GM12878 (cell line): ENCODE data around the gene CADPS. TPM values are rescaled to one million over a fixed set of nuclear protein-coding genes. Genes with fewer than 3 reads are reported as not detected.

Experiments used
- ATAC-seq: fragments of 200-7000 bp; cut with Tn5 transposase; 3 replicates; pipeline ENCODE4 v1.9.1; 2020; ENCODE audit warnings: mild to moderate bottlenecking, moderate library complexity
- BruUV-seq: library from RNA; stranded (reverse); fragments of 400-500 nt; replicated peaks from 2 replicates; lab custom pipeline; 2021; lab: Mats Ljungman, UMichigan
- CTCF ChIA-PET: fragments of 300-600 bp; sonication (Branson Sonifier 250); formaldehyde crosslinking; extraction: SDS; loops from one replicate; lab custom pipeline; 2021; ENCODE audit warnings: inconsistent platforms; lab: Yijun Ruan, JAX
- POLR2A ChIA-PET: fragments of 350-600 bp; formaldehyde crosslinking; extraction: SDS; loops from one replicate; lab custom pipeline; 2021; ENCODE audit warnings: inconsistent platforms; lab: Charles Lee
- RAD21 ChIA-PET: fragments of 300-600 bp; sonication (Branson Sonifier 250); formaldehyde crosslinking; loops from one replicate; lab custom pipeline; 2023; ENCODE audit warnings: antibody characterized with exemption; ENCODE audit not compliant: unreplicated experiment; lab: Charles Lee
- SMC1A ChIA-PET: fragments of 300-600 bp; sonication (Branson Sonifier 250); formaldehyde crosslinking; loops from one replicate; lab custom pipeline; 2023; ENCODE audit not compliant: unreplicated experiment, uncharacterized antibody; lab: Charles Lee
- DNase-seq: peaks from one replicate; pipeline ENCODE4 v3.0.0-alpha.2; 2011; ENCODE audit warnings: low read depth, low spot score
- FAIRE-seq: peaks from 3 replicates; lab custom pipeline; 2011; peaks lifted over from hg19 to GRCh38; lab: Jason Lieb, UNC
- H2AFZ ChIP-seq: 2 replicates; pipeline ENCODE4 v1.6.0; 2011; ENCODE audit warnings: low read depth, low read length, control low read depth; ENCODE audit not compliant: control insufficient read depth
- H3K27ac ChIP-seq: 2 replicates; pipeline ENCODE4 v1.5.1; 2011; ENCODE audit warnings: control low read depth; ENCODE audit not compliant: control insufficient read depth, insufficient read depth
- H3K27me3 ChIP-seq, 2 experiments: replicated peaks in 1 of 2; 2 replicates each; pipeline versions ENCODE4 v1.6.0 to v1.6.1; 2011; ENCODE audit warnings: low read length in 1 of 2; ENCODE audit not compliant: control insufficient read depth in 2 of 2, insufficient read depth in 2 of 2
- H3K36me3 ChIP-seq, 2 experiments: 2 replicates each; pipeline ENCODE4 v1.5.1; 2011; ENCODE audit warnings: low read length in 1 of 2; ENCODE audit not compliant: control insufficient read depth in 2 of 2, insufficient read depth in 2 of 2
- H3K4me1 ChIP-seq: 2 replicates; pipeline ENCODE4 v1.6.1; 2011; ENCODE audit warnings: mild to moderate bottlenecking, low read length, moderate library complexity, mixed read lengths; ENCODE audit not compliant: control insufficient read depth, insufficient read depth
- H3K4me2 ChIP-seq: 2 replicates; pipeline ENCODE4 v1.6.0; 2011; ENCODE audit warnings: control low read depth; ENCODE audit not compliant: control insufficient read depth, insufficient read depth
- H3K4me3 ChIP-seq: fragments of 200-600 bp; sonication (generic); 2 replicates; pipeline ENCODE4 v1.5.1; 2016
- H3K79me2 ChIP-seq: 2 replicates; pipeline ENCODE4 v1.6.0; 2011; ENCODE audit warnings: low read length; ENCODE audit not compliant: control insufficient read depth, insufficient read depth
- H3K9ac ChIP-seq: 2 replicates; pipeline ENCODE4 v1.8.0; 2011; ENCODE audit warnings: low read length, control low read depth, mixed read lengths; ENCODE audit not compliant: control insufficient read depth, insufficient read depth
- H3K9me3 ChIP-seq: replicated peaks from 3 replicates; pipeline ENCODE4 v1.5.1; 2011; ENCODE audit warnings: mild to moderate bottlenecking, low read length; ENCODE audit not compliant: control insufficient read depth, insufficient read depth
- H4K20me1 ChIP-seq: 2 replicates; pipeline ENCODE4 v1.6.0; 2011; ENCODE audit not compliant: control insufficient read depth, insufficient read depth
- BHLHE40 ChIP-seq, 2 experiments: fragments of 450-650 bp in 1 of 2; IDR thresholded peaks; 2 replicates each; pipeline ENCODE4 v1.6.1; 2011 to 2017; ENCODE audit warnings: low read depth in 2 of 2, borderline replicate concordance in 1 of 2, improper control_type of control experiment in 1 of 2, low read length in 1 of 2, mild to moderate bottlenecking in 1 of 2
- MLLT1 ChIP-seq: fragments of 450-650 bp; IDR thresholded peaks from 2 replicates; pipeline ENCODE4 v1.6.1; 2016; ENCODE audit warnings: mild to moderate bottlenecking
- MYC ChIP-seq: IDR thresholded peaks from 2 replicates; pipeline ENCODE4 v1.6.1; 2011; ENCODE audit warnings: mild to moderate bottlenecking, low read length, moderate library complexity, inconsistent platforms; ENCODE audit not compliant: insufficient read depth, insufficient replicate concordance, insufficient read length, severe bottlenecking
- NFXL1 ChIP-seq: fragments of 450-650 bp; IDR thresholded peaks from 2 replicates; pipeline ENCODE4 v1.6.1; 2017; ENCODE audit warnings: antibody characterized with exemption, mild to moderate bottlenecking, borderline replicate concordance
- SIX5 ChIP-seq: IDR thresholded peaks from 2 replicates; pipeline ENCODE4 v1.6.1; 2011; ENCODE audit warnings: mild to moderate bottlenecking, low read depth, low read length, moderate library complexity; ENCODE audit not compliant: severe bottlenecking
- SREBF1 ChIP-seq: IDR thresholded peaks from 2 replicates; pipeline ENCODE4 v1.6.1; 2012; ENCODE audit warnings: mild to moderate bottlenecking, low read length
- WGBS: methylation state at CpG from one replicate; pipeline ENCODE4 v1.1.6; 2016; ENCODE audit warnings: low lambda C conversion rate; ENCODE audit not compliant: insufficient replicate concordance, insufficient coverage; ENCODE audit errors: missing lambda C conversion rate; 5-methylcytosine and 5-hydroxymethylcytosine counted together
- in situ Hi-C: fragments of 300-500 bp; cut with MboI; formaldehyde crosslinking; loops from 9 replicates; pipeline ENCODE4 v1.14.3; 2018; ENCODE audit warnings: mixed read lengths
- intact Hi-C: fragments of 100-400 bp; cut with micrococcal nuclease; formaldehyde crosslinking; loops from one replicate; pipeline ENCODE4 v1.14.2; 2022; ENCODE audit not compliant: unreplicated experiment
- polyA plus RNA-seq, 11 experiments: library from polyadenylated mRNA; depleted of rRNA in 4 of 11; unstranded in 6 of 11; stranded (reverse) in 5 of 11; fragments of >200 nt; fragmentation: Nextera tagmentation in 4 of 11; fragmentation: Illumina TruSeq in 1 of 11; extraction: Ambion mirVana in 4 of 11; extraction: Trizol in 1 of 11; gene quantifications; 1 replicate in 1 of 11; 2 replicates in 10 of 11; pipeline versions ENCODE4 v1.2.1 to v1.2.3, GENCODE V29; 2011 to 2016; ENCODE audit warnings: inconsistent platforms in 2 of 11, missing spikeins in 2 of 11, low read depth in 1 of 11
- total RNA-seq, 4 experiments: library from RNA; depleted of rRNA in 3 of 4; stranded (reverse); fragments of >200 nt in 3 of 4; fragmentation: Illumina TruSeq in 1 of 4; extraction: Trizol in 1 of 4; gene quantifications; 2 replicates each; pipeline versions ENCODE4 v1.2.1 to v1.2.3, GENCODE V29; 2013 to 2021
- TF ChIP-seq, protein P1 (sequence below): IDR thresholded peaks from 2 replicates; pipeline ENCODE4 v1.6.1; 2012; ENCODE audit warnings: low read depth, low read length, improper control_type of control experiment

CADPS gene
- total and polyA plus RNA-seq, 10 of the 15 experiments (the other 5 are each of a cell fraction or from before 2014, with no cell fraction given), result 0.20 TPM; not detected in 9

DNA sequence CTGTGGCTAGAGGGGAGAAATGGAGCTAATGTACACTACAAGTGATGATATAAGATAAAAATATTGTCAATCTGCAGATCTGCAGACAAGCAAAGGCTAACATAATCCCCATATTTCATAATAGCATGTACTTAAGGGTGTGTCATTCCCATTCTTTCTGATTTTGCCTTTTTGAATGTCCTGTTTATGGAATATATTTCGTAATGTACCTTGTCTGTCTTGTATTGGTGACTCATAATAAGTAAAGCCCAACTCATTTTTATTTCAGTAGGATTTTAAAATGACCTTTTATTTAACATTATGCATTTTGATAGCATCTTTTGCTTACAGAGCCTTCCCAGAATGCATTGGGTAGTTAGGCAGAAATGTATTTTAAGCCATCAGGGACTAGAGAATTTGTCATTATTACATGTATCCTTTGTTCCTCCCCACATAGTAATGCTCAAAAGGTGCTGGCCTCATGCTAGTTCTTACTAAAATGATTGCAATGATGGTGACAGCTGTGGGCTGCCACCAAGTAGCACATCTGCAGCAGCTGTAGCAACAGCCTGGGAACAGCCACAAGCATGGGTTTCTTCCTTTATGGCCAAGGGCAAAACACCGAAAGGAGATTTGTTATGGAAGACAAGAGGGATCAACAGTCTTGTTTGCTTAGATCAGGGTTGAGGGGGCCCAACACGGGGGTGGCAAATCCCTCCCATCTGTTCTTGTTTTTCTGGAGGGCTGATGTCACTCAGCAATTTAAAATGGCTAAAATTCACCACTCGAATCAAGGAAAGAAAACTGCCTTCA, 188.5 kb downstream of the CADPS start (continued):
- TF ChIP-seq, protein P1, sequence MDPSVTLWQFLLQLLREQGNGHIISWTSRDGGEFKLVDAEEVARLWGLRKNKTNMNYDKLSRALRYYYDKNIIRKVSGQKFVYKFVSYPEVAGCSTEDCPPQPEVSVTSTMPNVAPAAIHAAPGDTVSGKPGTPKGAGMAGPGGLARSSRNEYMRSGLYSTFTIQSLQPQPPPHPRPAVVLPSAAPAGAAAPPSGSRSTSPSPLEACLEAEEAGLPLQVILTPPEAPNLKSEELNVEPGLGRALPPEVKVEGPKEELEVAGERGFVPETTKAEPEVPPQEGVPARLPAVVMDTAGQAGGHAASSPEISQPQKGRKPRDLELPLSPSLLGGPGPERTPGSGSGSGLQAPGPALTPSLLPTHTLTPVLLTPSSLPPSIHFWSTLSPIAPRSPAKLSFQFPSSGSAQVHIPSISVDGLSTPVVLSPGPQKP, result no peak
- TF ChIP-seq SIX5, result no peak
- TF ChIP-seq MLLT1, result no peak

GRCh38 chr3:62682826-62683225, 192.4 kb downstream of the CADPS start:
- FAIRE-seq (no peak), ATAC-seq (no peak), DNase-seq (no peak)
- Histone ChIP-seq H3K27me3 (no peaks in the 10 kb centered on the region), H2AFZ (no peak overlapping the region), H3K9me3 (no peaks in the 10 kb centered on the region), H3K4me1 (no peaks in the 10 kb centered on the region), H4K20me1 (no peaks in the 10 kb centered on the region), H3K79me2 (no peaks in the 10 kb centered on the region), H3K27ac (no peak overlapping the region), H3K4me2 (no peak overlapping the region), H3K4me3 (no peak overlapping the region), H3K9ac (no peak overlapping the region), H3K36me3 (no peaks in the 10 kb centered on the region)
- ChIA-PET RAD21 (no interaction called here), POLR2A (no interaction called here), CTCF (no interaction called here), SMC1A (interaction anchor here (0.6 kb wide), 1 partner anchor 14 kb away, joined by 3 read pairs; no protein-coding TSS in a partner anchor)
- intact Hi-C loops, result no loop called here
- 71% methylated on average over 2 of the region's 2 CpGs for WGBS
- TF ChIP-seq SREBF1 (no peak), MYC (no peak), BHLHE40 (IDR thresholded peaks at IDR 0.05; ENCODE audit: borderline replicate concordance in 1 of 2, low read depth in 2 of 2, low read length in 1 of 2) (no peak), NFXL1 (no peak)
- in situ Hi-C loops, result no loop called here
- BruUV-seq, result no TSS peak
